WERI-Rb-1 (cell line): ENCODE results near the gene DYNC1LI1.
A peak's percentile ranks its signal among the peaks of the same experiment; 100 is the strongest.

Experiments used
- DNase-seq: peaks from one replicate; pipeline ENCODE4 v3.0.0-alpha.2; 2020
- H3K27ac ChIP-seq: fragments of 250-450 bp; sonication (Bioruptor Pico); 2 replicates; pipeline ENCODE4 v1.5.1; 2020; ENCODE audit warnings: mild to moderate bottlenecking, moderate library complexity
- H3K27me3 ChIP-seq: fragments of 250-450 bp; sonication (Bioruptor Pico); 2 replicates; pipeline ENCODE4 v1.5.1; 2021; ENCODE audit warnings: mild to moderate bottlenecking, low read depth, moderate library complexity; ENCODE audit not compliant: insufficient read depth, severe bottlenecking
- H3K36me3 ChIP-seq: fragments of 250-450 bp; sonication (Bioruptor Pico); 2 replicates; pipeline ENCODE4 v1.5.1; 2020; ENCODE audit warnings: mild to moderate bottlenecking, moderate library complexity
- H3K4me3 ChIP-seq: 2 replicates; pipeline ENCODE4 v1.5.1; 2011; ENCODE audit warnings: low read depth, mild to moderate bottlenecking, control low read depth, low read length
- H3K9me3 ChIP-seq: fragments of 250-450 bp; sonication (Bioruptor Pico); 2 replicates; pipeline ENCODE4 v1.5.1; 2021; ENCODE audit warnings: mild to moderate bottlenecking, moderate library complexity; ENCODE audit not compliant: severe bottlenecking
- TF ChIP-seq, protein P1 (sequence below): IDR thresholded peaks from 2 replicates; pipeline ENCODE4 v1.5.1; 2011; ENCODE audit warnings: low read depth, mild to moderate bottlenecking, control low read depth, inconsistent platforms, low read length

The DYNC1LI1 gene

DNA sequence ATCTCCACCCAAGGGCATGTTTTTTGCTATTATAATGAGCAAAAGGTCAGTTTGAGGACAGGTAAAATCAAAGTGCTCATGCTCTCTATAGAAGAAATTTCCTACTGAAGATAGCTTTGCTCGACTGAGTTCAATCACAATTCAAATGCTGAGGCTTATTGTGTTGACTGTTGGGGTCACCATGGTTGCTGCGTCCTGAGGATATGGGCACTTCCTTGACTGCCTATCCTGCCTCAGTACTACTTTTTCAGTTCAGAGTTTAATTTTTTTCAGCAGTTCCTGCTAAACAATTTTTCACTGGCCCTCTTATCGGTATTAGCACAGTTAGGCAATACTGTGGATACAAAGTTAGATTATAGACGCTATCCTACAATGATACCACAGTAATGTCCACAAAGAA lies 64.2 kb downstream of the DYNC1LI1 start:
- Histone ChIP-seq H3K36me3 (peaks cover 3% of the 10 kb centered on the region; the same call in 1 of the 2 replicates), H3K27ac (no peak overlapping the region), H3K4me3 (no peak overlapping the region), H3K27me3 (no peaks in the 10 kb centered on the region), H3K9me3 (no peaks in the 10 kb centered on the region)
- DNase-seq = no peak
- TF ChIP-seq, protein P1, sequence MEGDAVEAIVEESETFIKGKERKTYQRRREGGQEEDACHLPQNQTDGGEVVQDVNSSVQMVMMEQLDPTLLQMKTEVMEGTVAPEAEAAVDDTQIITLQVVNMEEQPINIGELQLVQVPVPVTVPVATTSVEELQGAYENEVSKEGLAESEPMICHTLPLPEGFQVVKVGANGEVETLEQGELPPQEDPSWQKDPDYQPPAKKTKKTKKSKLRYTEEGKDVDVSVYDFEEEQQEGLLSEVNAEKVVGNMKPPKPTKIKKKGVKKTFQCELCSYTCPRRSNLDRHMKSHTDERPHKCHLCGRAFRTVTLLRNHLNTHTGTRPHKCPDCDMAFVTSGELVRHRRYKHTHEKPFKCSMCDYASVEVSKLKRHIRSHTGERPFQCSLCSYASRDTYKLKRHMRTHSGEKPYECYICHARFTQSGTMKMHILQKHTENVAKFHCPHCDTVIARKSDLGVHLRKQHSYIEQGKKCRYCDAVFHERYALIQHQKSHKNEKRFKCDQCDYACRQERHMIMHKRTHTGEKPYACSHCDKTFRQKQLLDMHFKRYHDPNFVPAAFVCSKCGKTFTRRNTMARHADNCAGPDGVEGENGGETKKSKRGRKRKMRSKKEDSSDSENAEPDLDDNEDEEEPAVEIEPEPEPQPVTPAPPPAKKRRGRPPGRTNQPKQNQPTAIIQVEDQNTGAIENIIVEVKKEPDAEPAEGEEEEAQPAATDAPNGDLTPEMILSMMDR = no peak

DNA sequence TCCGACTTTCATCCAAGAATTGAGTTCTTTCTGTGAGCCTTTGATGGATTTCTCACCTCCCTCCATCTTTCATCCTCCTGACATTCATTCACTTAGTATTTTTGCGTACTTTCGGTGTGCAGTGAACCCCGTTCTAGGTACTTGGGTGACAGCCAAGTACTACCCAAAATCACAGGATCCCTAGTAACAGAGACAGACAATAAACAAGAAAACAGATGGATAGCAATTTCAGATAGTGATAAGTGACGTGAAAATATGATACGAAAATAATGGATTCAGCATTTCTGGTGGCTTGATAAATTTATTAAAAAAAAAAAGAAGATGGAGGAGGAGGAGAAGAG lies 67.7 kb downstream of the DYNC1LI1 start:
- H3K4me3 ChIP-seq = peak overlapping the region; percentile 69
- no peak for DNase-seq
- H3K9me3 ChIP-seq = no peaks in the 10 kb centered on the region
- H3K27me3 ChIP-seq = no peaks in the 10 kb centered on the region
- TF ChIP-seq, protein P1 = no peak
- H3K36me3 ChIP-seq = peaks cover 3% of the 10 kb centered on the region; the same call in 1 of the 2 replicates
- peak overlapping the region; percentile 82 for H3K27ac ChIP-seq

DNA sequence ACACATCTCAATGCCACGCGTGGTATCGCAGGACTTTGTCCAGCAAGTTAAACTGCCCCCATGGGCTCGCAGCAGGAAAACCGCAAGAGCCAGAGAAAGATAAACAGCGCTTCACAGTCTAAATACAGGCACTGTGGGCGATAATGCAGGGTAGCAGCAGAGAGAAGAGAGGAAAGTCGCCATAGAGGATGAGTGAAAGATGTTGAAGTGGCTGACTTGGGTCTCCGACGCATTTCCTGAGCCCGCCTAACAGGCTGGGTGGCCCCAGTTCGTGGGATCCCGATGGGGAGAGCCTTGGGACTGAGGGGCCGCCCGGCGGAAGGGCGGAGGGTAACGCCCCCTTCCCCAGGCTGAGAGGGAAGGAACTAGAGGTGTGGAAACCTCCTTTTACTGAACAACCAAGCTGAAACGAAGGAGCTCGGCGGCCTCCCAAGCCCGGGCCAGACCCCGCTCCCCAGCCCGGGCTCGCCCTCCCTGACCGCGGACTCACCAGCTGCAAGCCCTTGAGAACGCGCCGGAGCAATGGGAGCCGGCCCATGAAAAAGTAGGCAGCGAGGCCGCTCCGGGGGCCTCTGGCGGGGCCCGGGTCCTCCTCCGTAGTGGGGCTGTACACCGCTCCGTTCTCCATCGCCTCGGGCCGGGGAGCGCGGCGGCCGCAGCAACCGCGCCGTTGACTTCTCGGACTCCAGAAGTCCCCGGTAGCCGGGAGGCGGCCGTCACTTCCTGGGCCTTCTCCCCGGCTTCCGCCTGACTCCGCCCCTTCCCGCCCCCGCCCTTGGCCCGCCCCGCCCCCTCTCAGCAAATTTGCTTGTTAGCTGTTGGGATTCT lies 68.3 kb downstream of the DYNC1LI1 start, which contains the start of gene CMTM6:
TSS of gene CMTM6 (minus strand) at position 735 of the 828 bp plus-strand sequence. CDS start at position 628, 107 bp downstream.
- peak within 1 kb of the TSS; percentile 82 for H3K27ac ChIP-seq
- TF ChIP-seq, protein P1 = no peak
- H3K27me3 ChIP-seq = no peaks in the 10 kb centered on the region
- no peaks in the 10 kb centered on the region for H3K9me3 ChIP-seq
- H3K4me3 ChIP-seq = peak within 1 kb of the TSS; percentile 69
- peak; percentile 77 for DNase-seq
- H3K36me3 ChIP-seq = peaks cover 3% of the 10 kb centered on the region; the same call in 1 of the 2 replicates

DNA sequence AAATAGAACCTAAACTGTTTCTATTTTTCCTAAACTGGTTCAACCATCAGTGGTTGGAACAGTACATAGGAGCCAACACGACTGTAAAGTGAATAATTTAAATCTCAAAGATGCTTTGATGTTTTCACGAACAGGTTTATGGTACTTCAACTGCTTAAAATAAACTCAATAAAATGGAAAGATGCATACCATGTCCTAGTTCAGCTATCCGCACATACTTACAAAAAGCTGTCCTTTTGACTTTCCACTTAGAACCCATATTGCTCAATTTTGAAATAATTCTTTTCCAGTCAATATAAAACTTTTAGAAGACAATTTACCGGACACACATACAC lies 68.9 kb downstream of the DYNC1LI1 start:
- Histone ChIP-seq H3K27ac (no peak overlapping the region), H3K4me3 (peak overlapping the region; percentile 69), H3K9me3 (no peaks in the 10 kb centered on the region), H3K36me3 (peaks cover 3% of the 10 kb centered on the region; the same call in 1 of the 2 replicates), H3K27me3 (no peaks in the 10 kb centered on the region)
- DNase-seq = no peak
- TF ChIP-seq, protein P1 = no peak

DNA sequence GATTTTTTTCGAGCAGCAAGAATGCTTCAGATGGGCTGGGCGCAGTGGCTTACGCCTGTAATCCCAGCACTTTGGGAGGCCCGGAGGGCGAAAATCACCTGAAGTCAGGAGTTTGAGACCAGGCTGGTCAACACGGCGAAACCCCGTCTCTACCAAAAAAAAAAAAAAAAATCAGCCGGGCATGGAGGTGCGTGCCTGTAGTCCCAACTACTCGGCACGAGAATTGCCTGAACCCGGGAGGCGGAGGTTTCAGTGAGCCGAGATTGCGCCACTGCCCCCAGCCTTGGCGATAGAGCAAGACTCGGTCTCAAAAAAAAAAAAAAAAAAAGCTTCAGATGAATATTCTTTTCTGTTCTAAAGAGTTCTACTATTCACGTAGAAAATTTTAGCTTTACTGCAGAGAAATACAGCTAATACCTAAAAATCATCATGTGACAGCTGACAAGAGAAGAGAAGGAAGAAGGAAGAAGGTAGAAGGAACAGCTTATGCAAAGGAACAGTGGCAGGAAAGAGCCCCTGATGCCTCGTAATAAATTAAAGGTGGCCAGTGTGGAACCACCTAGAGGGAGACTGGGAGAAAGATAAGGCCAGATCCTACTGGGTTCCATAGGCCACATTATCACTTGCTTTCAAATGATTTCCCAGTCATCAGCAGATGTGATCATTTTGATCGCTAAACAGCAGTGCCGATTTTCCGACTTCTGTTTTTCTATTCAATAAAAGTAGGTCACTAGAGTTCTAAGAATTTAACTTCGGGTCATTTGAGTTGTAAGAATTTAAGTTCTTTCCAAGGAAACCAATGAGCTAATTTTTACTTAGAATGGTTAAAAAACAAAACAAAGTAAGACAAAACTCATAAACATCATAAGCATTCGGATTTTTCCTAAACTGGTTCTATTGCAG lies 69.5 kb downstream of the DYNC1LI1 start:
- Histone ChIP-seq H3K27me3 (no peaks in the 10 kb centered on the region), H3K9me3 (no peaks in the 10 kb centered on the region), H3K36me3 (peaks cover 3% of the 10 kb centered on the region; the same call in 1 of the 2 replicates), H3K4me3 (peak overlapping the region; percentile 69), H3K27ac (no peak overlapping the region)
- no peak for DNase-seq
- TF ChIP-seq, protein P1 = no peak
